HL-60 (cell line): ENCODE measurements around the gene OOSP4B.

Experiments
- GABPA ChIP-seq: IDR thresholded peaks from 2 replicates; pipeline ENCODE4 v1.6.1; 2012; ENCODE audit warnings: low read depth
- POLR2AphosphoS5 ChIP-seq: IDR thresholded peaks from 2 replicates; pipeline ENCODE4 v1.6.1; 2012; ENCODE audit warnings: low read depth
- SPI1 ChIP-seq: IDR thresholded peaks from 2 replicates; pipeline ENCODE4 v1.6.1; 2012; ENCODE audit warnings: low read depth, mild to moderate bottlenecking, borderline replicate concordance
- TF ChIP-seq, protein P1 (sequence below): IDR thresholded peaks from one replicate; pipeline ENCODE4 v1.5.1; 2011; ENCODE audit warnings: low read length, control low read depth, inconsistent platforms; ENCODE audit not compliant: insufficient read depth
- TF ChIP-seq, protein P2 (sequence below): IDR thresholded peaks from 2 replicates; pipeline ENCODE4 v1.6.1; 2012; ENCODE audit warnings: low read depth; ENCODE audit not compliant: insufficient replicate concordance

DNA sequence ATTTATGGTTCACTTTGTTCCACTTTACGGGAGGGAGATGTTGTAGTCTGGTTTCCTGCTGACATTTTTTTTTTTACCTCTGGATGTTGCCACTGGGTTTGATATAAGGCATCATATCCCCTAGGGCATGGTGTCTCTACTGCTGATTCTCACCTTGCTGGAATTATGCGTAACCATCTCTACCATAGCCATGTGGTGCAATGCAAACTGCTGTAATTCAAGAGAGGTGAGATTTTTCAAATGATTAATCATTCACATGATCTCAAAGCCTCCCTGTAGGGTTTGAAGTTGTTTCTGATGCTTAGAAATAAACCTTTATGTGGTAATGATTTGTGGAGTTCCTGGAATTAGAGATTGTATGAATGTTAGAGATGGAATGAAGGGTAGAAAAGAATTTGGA is 52.5 kb downstream of the OOSP4B start:
- TF ChIP-seq, protein P1, sequence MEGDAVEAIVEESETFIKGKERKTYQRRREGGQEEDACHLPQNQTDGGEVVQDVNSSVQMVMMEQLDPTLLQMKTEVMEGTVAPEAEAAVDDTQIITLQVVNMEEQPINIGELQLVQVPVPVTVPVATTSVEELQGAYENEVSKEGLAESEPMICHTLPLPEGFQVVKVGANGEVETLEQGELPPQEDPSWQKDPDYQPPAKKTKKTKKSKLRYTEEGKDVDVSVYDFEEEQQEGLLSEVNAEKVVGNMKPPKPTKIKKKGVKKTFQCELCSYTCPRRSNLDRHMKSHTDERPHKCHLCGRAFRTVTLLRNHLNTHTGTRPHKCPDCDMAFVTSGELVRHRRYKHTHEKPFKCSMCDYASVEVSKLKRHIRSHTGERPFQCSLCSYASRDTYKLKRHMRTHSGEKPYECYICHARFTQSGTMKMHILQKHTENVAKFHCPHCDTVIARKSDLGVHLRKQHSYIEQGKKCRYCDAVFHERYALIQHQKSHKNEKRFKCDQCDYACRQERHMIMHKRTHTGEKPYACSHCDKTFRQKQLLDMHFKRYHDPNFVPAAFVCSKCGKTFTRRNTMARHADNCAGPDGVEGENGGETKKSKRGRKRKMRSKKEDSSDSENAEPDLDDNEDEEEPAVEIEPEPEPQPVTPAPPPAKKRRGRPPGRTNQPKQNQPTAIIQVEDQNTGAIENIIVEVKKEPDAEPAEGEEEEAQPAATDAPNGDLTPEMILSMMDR = no peak
- TF ChIP-seq POLR2AphosphoS5 = no peak
- TF ChIP-seq, protein P2, sequence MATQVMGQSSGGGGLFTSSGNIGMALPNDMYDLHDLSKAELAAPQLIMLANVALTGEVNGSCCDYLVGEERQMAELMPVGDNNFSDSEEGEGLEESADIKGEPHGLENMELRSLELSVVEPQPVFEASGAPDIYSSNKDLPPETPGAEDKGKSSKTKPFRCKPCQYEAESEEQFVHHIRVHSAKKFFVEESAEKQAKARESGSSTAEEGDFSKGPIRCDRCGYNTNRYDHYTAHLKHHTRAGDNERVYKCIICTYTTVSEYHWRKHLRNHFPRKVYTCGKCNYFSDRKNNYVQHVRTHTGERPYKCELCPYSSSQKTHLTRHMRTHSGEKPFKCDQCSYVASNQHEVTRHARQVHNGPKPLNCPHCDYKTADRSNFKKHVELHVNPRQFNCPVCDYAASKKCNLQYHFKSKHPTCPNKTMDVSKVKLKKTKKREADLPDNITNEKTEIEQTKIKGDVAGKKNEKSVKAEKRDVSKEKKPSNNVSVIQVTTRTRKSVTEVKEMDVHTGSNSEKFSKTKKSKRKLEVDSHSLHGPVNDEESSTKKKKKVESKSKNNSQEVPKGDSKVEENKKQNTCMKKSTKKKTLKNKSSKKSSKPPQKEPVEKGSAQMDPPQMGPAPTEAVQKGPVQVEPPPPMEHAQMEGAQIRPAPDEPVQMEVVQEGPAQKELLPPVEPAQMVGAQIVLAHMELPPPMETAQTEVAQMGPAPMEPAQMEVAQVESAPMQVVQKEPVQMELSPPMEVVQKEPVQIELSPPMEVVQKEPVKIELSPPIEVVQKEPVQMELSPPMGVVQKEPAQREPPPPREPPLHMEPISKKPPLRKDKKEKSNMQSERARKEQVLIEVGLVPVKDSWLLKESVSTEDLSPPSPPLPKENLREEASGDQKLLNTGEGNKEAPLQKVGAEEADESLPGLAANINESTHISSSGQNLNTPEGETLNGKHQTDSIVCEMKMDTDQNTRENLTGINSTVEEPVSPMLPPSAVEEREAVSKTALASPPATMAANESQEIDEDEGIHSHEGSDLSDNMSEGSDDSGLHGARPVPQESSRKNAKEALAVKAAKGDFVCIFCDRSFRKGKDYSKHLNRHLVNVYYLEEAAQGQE = no peak
- no peak for TF ChIP-seq GABPA
- no peak for TF ChIP-seq SPI1
